ENCODE measurements around the gene SELENOH.

Gene SELENOH

GRCh38 chr11:57751176-57751575 lies 9.9 kb downstream of the SELENOH start:
- peak overlapping the region; percentile 50 for H3K27ac ChIP-seq
- TF ChIP-seq CTCF (IDR thresholded peaks at IDR 0.05) = no peak
- no peak for TF ChIP-seq ZFX (IDR thresholded peaks at IDR 0.05; ENCODE audit: borderline replicate concordance)

- H3K27ac ChIP-seq = peak within 1 kb of the TSS; percentile 50
- TF ChIP-seq ZFX (IDR thresholded peaks at IDR 0.05; ENCODE audit: borderline replicate concordance) (no peak), CTCF (IDR thresholded peaks at IDR 0.05) (peak; percentile 83)
These were observed 10.5 kb downstream of the SELENOH start, which contains the start of gene BTBD18 for GRCh38 chr11:57751676-57752253. TSS of gene BTBD18 (minus strand) at chr11:57751819. CDS start at chr11:57751188, 631 bp downstream.

- no peak for TF ChIP-seq ZFX (IDR thresholded peaks at IDR 0.05; ENCODE audit: borderline replicate concordance)
- no peak for TF ChIP-seq CTCF (IDR thresholded peaks at IDR 0.05)
- H3K27ac ChIP-seq = no peak overlapping the region
These were observed 11.7 kb downstream of the SELENOH start for GRCh38 chr11:57752954-57753353.

- H3K27ac ChIP-seq = no peak overlapping the region
- TF ChIP-seq ZFX (IDR thresholded peaks at IDR 0.05; ENCODE audit: borderline replicate concordance) = no peak
- no peak for TF ChIP-seq CTCF (IDR thresholded peaks at IDR 0.05)
These were observed 16.9 kb downstream of the SELENOH start for GRCh38 chr11:57758174-57758573.

DNA sequence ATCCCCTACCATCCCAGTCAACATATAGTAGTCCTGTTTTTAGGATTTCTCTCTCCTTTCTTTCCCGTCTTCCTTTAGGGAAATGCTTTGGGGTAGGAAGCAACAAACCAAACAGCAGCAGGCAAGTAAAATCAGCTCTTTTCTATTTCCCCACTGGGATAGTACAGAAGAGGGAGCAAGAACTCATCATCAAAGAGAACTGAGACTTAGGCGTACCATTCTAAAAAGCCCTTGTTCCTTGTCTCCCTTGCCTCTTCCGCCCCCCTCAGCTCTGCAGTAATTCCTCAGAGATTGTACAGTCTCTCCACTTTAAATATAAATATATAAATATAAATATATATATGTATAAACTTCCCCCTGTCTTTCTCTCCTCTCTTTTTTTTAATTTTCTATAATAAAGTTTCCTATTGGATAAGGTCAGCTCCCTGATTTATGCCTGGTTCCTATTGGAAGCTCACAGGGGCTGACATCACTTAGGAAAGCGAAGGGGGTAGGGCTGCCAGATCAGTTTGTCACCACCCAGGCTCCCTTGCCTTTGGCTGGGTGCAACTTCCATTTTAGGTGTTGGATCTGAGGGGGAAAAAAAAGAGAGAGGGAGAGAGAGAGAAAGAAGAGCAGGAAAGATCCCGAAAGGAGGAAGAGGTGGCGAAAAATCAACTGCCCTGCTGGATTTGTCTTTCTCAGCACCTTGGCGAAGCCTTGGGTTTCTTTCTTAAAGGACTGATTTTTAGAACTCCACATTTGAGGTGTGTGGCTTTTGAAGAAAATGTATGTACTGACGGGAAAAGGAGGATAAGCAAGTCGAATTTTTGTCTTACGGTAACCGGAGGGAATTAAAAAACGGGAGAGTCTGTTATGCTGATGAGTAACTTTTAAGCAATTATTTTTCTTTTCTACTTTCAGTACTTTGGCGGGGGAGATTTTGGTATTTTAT lies 20.3 kb downstream of the SELENOH start, which contains the start of gene CTNND1:
TSS of gene CTNND1 (plus strand) at position 502 of the 934 bp plus-strand sequence. CDS start 29,677 bp downstream, outside the sequence.
- TF ChIP-seq ZFX (IDR thresholded peaks at IDR 0.05; ENCODE audit: borderline replicate concordance) = no peak
- TF ChIP-seq CTCF (IDR thresholded peaks at IDR 0.05) = no peak
- H3K27ac ChIP-seq = peak within 1 kb of the TSS; percentile 92

- H3K27ac ChIP-seq = peak overlapping the region; percentile 92
- TF ChIP-seq CTCF (IDR thresholded peaks at IDR 0.05) = no peak
These were observed 21.1 kb downstream of the SELENOH start for GRCh38 chr11:57762235-57762861.

Data from 22Rv1 (cell line).